T-helper 1 cell (primary cell): Measurements from ENCODE around the gene TGM3.

Experiments used
- DNase-seq, 5 donors: peaks; one replicate each; pipeline ENCODE4 v3.0.0-alpha.2; 2012 to 2020

TGM3 gene

DNA sequence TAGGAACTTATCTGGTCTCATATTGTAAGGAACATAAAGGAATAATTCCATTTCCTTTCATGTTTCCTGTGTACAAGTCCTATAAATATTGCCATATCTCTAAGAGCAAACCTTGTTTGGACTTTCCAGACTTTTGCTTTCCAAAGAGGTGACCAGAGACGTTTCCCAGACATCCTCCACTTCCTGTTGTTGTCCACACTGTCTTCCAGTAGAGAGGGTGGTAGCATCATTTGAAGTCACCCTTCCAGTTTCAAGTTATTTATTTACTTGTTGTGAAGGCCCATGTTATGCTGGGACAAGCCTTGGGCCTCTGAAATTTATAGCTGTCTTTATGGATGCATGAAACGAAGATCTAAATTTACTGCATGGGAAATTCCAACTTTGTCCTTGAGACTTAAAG is 10.6 kb upstream of the TGM3 start:
- DNase-seq, result no peak

DNA sequence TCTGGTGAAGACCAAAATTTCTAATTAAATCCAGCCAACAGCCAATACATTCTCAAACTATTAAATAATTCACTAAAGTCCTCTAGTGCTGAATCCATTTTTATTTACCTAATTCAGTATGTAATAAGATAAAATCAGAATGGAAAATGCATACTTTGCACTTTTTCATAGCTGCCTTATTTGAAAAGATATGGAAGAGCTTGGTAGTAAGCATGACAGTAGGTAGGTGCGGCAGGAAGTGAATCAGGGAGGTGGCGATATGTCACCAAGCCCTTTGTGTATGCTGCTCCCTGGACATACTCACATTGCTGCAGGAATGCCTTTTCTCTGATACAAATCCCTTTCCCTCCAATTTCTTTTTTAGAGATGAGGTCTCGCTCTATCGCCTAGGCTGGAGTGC is 10.2 kb upstream of the TGM3 start:
- DNase-seq, result no peak

DNA sequence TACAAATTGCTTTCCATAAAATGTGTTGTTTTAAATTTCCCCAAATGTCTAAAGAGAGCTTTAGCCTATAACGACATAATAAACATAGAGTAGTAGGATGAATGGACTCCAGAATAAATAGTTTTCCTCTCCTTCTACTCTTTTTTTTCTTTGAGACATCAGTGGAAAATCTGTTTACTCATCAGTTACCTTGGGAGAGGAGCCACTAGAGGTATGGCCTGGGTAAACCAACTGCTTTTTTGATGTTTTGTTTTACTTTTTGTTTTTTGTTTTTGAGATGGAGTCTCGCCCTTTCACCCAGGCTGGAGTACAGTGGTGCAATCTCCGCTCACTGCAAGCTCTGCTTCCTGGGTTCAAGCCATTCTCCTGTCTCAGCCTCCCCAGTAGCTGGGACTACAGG is 8.3 kb upstream of the TGM3 start:
- DNase-seq, result no peak

DNA sequence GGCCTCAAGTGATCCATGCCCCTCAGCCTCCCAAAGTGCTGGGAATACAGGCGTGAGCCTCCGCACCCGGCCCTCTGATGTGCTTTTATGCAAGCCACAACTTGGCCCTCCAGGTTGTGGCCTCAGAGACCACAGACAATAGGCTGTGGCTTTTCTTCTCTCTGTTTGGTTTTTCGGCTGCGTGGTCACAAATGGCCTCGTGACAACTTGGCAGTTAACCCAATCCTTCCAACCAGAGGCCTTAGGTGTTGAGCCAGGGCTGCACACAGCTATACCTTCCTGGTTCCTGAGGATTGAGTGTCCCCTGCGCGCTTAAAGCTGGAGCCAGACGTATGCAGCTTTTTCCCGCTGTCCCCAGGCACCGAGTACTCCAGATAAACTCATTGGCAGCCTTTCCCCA is 6.3 kb upstream of the TGM3 start:
- DNase-seq, result no peak

DNA sequence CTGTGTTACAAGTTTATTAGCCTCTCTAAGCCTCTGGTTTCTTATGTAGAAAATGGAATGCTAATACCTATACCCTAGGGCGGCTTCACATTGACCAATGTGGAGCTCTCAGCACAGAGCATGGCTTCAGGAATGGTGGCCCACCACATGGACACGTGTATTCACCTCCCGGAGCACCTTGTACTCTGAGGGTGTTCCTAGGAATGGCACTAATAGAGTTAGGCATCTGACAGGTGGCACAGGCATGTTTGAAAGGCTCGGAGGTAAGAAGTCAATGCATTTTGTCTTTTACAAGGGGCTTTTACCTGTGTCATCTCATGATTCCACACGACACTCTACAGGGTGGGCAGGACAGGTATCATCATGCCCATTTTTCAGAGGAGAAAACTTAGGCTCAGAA is 5.3 kb upstream of the TGM3 start:
- no peak for DNase-seq

DNA sequence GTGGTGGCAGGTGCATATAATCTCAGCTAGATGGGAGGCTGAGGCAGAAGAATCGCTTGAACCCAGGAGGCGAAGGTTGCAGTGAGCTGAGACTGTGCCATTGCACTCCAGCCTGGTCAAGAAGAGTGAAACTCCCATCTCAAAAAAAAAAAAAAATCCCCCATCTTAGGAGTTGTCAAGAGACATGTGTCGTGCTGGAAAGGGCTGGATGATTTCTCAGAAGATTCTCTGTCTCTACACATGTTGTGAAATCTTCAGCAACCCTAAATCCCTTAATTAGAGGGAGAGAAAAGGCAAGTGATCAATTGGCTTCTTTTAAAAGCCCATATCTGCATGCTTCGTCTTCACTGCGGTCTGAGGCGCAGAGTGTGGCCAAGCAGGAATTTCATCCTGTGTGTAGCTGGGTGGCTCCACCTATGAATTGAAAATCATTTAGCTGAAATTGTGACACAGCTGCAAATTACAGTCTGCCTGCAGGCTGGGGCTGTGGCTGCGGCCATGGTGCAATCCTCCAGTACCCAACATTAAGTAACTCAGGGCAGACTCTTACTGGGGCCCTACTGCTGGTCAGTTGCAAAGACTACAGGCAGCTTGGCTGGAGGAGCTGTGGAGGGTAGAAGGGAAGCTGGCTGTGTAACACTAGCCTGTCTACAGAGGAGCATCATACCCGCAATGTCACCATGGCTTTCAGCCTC is 3.2 kb upstream of the TGM3 start:
- no peak for DNase-seq

DNA sequence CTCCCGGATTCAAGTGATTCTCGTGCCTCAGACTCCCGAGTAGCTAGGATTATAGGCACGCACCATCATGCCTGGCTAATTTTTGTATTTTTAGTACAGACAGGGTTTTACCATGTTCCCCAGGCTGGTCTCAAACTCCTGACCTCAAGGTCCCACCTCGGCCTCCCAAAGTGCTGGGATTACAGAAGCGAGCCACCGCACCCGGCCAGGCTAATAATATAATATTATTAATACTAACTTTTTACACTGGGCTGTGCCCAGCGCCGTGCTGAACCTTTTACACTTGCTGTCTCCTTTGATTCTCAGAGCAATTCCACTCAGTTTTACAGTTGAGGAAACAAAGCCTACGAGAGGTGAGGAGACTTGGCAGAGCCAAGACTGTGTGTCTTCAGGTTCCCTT is 2.3 kb upstream of the TGM3 start:
- DNase-seq, result no peak

DNA sequence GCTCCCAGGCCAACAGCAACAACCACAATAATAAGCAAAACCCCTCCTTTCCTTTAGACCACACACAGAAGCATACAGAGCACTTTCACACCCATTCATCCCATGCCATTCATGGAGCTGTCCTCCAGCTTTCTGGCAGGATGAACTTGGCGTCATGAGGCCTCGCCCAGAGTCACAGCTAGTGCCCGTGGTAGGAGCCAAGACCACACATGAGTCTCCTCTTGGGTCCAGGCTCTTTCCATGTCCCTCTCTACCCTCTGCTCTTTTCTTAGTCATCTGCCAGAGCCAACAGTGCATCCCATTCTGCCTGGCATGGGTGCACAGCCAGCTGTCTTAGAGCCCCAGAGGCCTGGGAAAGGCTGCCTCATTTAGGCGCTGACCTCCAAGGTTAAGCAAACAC is 1.8 kb upstream of the TGM3 start:
- no peak for DNase-seq

DNA sequence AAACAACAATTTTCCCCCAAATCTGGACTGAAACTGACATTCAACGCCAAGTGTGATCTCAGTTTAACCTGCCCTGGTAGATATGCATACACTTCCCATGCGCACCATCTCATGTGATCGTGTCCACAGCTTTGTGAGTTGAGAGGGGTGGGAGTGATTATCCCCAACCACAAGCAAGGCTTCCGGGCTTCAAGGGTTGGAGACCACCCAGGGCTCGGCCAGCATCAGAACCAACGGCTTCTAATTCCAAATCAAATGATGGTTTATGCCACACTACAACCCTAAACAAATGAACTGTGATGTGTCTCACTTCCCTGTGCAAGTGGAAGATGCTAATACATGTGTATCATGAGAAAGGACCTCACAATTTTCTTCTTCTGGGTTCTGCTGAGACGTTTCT is 515 bp upstream of the TGM3 start:
- DNase-seq, result no peak

DNA sequence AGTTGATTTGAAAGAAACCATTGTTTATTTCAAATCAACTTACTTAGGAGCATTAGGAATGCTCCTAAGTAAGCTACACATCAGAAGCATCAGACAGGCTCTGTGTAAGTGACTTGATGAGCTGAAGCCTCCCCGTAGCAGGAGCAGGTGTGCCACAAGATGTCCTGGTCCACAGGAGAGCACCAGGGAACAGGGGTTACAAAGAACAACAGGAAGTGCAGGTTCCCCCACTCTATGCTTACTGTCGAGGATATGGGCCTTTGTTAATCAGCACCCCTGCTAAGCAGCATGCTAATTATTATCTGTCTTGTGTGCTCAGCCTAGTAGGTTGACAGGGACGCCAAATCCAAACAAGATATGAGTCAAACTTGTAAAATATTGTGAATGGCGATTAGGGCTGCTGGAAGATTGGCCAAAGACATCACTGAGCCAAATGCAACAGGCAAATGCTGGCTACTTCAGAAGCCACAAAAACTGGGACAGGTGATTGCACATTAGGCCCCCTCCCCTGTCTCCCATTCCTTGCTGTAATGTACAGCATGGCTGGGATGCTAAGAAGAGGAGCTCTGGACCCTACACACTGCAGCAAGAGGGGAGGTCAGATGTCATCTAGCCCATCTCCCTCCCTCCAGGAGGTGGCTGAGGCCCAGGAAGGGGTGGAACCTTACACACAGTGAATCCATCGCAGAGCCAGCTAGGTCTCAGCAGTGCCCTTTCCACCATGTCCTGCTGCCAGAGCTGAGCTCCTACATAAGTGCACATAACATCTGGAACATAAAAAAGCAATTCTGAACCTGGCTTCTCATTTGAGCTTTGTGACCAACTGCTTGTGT is 939 bp downstream of the TGM3 start:
- DNase-seq, result no peak

DNA sequence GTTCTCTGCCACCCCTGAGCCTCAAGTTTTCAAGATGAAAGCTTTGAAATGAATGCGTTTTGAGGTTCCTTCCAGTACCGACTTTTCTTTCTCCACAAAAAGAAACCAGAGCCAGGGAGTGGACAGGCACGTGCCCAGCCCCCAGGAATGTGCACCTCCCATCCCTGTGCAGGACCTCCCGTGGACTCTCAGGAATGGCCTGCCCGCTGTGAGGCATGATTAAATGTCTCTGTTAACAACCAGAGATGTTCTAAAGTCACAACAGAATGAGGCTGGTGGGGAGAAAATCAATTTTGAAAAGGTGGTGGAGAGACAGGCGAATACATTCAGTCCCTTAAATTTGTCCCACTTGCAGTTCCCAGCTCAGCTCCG is 1.5 kb downstream of the TGM3 start:
- DNase-seq, result no peak

DNA sequence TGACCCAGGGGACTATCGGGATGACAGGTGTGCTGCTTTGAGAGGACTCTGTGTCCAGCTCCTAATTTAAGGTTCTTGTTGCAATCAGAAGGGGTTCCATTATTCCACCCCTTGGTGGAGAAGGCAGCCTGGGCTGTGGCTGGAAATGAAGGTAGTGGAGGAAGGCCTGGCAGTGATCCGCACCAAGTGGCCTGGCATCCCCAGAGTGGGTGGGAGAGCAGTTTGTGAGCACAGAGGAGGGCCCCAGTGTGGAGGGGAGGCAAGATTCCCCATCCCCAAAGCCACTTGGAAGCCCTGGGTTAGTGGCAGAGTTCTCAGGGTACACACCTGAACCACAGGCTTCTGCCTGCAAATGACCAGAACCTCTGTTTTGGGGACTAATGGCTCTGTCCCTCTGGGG is 2.3 kb downstream of the TGM3 start:
- no peak for DNase-seq

DNA sequence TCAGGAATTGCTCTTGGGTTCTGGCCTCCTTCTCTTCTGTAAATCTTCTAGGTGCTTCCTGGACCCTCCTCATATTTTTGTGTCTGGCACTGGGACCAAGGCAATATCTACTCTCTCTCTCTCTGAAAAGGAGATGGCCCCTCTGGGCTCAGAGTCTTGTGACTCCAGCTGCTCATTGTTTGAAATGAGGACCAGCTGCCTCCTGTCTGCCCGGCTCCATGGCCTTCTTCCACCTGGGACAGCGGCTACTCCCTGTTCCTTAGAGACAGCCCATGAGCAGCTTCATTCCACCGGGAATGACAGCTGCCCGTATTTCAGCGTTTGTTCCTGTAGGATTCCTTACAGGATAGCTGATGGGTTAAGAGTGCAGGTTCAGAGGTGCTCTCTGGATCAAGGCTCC is 2.9 kb downstream of the TGM3 start:
- no peak for DNase-seq

DNA sequence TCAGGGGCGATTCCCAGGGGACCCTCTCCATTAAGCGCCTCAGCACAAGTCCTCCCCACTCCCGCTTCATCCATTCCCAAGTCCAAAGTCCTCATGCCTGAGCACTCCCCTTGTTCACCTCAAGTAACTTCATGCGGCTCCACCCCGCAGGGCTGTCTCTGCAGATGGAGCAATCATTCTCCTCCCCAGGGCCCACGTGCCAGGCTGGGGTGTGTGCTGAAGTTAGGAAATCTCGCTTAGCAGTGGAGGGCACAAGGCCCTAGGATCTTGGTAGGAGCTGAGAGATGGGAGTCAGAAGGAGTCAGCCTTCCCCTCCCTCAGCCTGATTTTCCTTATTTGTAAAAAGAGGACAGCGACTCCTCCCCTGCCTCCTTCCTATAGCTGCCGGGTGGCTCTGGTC is 3.5 kb downstream of the TGM3 start:
- DNase-seq, result no peak

DNA sequence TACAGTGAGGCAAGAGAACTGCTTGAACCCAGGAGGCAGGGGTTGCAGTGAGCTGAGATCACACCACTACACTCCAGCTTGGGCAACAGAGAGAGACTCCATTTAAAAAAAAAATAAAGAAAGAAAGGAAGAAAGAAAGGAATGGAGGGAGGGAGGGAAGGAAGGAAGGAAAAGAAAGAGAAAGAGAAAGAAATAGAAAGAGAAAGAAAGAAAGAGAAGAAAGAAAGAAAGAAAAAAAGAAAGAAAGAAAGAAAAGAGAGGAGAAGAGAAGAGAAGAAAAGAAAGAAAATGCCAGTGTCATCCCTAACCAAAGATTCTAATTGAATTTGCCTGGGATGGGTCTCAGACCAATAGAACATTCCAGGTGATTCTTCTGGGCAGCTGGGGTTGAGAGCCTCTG is 4.2 kb downstream of the TGM3 start:
- no peak for DNase-seq

DNA sequence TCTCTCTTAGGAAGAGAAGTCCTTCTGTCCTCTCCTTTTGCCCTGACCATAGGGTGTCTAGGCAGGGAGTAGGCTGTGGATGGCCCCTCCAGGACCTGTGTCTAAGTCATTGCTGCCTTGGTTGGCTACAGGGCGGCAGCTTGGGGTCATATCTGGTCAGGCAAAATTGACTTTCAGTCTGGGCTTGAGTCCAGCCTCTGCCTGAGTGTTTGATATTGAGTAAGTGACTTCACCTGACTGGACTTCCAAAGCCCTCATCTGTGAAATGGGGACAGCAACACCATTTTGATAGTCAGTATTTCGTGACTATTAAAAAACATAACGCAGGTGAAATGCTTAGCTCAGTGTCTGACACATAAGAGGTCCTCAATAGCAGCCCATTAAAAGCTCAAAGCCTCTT is 4.6 kb downstream of the TGM3 start:
- no peak for DNase-seq

DNA sequence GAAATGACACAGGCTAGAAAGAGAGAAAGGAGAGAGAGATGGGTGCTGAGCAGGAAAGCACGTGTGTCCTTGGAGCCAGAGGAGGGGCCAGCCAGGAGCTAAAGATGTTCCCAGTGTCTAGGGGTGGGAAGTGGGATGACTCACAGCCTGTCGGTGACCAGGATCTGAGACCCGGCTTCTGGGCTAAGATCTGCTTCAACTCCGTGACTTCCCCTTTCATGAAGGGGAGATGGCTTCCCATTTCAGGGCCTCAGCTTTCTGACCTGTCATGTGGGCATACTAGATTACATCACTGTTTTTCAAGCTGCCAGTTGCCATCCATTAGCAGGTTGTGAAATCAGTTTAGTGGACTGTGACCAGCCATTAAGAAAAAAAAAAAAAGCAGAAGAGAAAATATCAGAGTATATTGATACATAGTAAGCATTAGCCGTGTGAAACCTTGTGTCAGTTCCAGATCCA is 5.4 kb downstream of the TGM3 start:
- DNase-seq, result no peak

DNA sequence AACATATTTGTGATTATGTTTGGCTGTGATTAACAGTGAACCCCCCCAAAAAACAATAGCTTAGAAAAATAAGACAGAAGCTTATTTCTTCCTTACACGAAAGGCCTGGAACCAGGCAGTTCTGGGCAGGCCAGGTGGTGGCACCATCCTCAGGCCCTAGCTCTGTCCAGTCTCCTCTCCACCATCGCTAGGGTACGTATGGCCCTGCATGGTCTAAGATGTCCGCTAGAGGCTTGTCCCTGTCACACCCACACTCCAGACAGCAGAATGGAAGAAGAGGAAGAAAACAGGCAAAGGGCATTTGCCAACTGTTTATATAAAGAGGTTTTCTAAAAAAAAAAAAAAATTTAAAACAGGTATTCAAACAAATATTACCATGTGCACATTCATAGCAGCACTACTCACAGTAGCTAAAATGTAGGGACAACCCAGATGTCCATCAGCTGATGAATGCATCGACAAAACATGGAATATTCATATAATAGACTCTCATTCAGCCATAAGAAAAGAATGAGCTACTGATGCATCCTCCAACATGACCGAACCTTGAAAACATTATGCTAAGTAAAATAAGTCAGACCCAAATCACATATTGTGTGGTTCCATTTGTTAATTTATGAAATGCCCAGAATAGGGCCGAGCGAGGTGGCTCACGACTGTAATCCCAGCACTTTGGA is 6.7 kb downstream of the TGM3 start:
- DNase-seq, result no peak

DNA sequence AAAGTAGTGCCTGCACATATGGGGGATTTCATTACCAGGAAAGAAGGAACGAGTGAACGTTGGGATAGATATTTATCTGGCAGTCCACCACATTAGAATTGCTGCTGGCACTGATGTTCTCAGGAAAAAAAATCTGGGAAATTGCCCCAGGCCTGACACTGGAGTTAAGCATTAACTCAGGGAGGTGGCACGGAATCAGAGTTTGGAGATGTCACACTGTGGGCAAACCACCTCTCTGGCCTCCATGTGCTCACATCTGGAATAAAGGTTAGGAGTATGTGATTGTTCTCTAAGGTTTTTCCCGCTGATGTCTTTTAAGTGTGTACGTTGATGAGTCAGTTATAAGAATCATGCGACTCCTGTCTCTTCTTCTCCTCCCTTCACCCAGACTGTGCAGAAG is 7.9 kb downstream of the TGM3 start:
- DNase-seq, result no peak

DNA sequence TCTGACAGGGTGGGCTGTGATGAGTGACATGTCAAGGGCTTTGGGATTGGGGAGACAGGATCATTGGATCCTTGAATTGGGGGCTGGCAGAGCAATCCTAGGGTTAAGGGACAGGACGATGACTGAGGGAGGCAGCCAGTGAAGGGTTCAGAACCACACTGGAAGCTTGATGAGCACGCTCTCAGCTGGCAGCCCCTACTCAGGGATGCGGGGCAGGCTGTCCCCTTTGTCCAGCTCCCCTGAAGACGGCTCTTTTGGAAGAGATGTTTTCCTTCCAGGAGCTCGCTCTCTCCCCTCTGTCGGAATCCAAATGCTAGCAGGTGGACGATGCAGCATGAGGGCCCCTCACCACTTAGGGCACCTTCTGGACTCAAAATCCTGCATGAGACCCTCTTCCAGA is 8.4 kb downstream of the TGM3 start:
- no peak for DNase-seq

DNA sequence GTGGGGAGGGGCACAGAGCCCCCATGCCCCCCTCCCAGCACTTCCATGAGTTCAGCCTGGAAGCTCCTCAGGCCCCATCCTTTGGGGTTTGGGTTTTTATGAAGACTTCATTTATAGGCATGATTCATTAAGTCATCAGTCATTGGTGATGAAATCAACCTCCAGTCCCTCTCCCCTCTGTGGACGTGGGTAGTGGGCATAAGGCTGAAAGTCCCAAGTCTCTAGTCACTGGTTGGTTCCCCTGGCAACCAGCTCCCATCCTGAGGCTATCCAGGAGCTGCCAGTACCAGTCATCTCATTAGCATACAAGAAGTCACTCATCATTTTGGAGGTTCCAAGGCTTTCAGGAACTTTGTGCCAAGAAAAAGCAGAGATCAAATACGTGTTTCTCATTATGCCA is 9.2 kb downstream of the TGM3 start:
- no peak for DNase-seq

DNA sequence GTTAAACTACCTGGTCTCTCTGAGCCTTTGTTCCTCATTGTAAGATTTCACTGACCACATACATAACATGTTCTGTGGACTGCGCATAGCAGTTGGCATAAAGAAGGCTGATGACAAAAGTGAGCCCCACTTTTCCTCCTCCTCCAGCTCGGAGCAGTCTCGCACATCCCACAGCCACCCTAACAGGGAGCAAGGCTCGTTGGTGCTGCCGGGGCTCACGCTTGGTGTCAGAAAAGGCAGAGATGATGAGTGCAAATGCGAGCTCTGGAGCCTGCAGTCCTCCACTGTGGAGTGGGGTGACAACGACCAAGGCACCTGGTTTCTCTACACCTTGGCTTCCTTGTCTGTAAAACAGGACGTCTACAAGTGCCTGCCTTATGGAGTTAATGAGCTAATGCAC is 9.7 kb downstream of the TGM3 start:
- no peak for DNase-seq

DNA sequence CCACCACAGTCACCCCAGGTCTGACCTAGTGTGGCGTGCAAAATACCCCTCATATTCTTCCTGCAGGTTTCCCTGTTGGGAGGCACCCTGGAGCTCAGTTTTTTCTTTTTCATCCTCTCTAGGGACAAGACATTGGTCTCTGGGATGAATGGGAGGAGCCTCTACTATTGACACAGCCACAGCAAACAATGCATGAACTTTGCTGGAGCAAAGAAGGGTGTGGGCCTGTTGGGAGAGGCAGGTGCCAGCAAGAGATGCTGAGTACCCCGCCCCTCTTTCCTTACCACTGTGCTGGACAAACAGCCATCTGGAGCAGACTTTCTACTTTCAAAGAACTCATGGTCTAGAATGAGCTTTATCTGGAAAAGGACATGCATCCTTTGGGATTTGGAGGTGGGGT is 10.1 kb downstream of the TGM3 start:
- no peak for DNase-seq

DNA sequence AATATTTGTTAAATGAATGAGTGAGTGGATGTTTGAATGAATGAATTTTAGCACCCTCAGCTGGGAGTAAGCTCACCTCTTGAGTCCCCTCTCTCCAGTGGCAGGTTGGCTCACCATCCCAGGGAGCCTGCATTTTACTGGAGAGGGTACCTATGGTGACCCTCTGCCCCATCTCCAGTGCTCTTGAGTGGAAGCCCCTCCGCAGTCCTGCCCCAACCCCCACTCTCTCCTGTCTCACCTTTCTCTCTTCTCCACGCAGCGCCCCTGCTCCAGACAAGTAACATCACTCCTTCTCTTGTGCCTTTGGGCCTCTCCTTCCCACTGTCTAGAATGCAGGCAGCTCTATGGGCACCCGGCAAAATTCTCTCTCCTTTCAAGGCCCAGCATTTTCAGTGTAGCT is 11.3 kb downstream of the TGM3 start:
- no peak for DNase-seq
